Progenitor cell of endocrine pancreas (in vitro differentiated cells): ENCODE measurements around the gene CCDC149. TPM values are rescaled to one million over a fixed set of nuclear protein-coding genes. Genes with fewer than 3 reads are reported as not detected.

ENCODE experiments used
- DNase-seq: peaks from one replicate; pipeline ENCODE4 v3.0.0; 2021; ENCODE audit warnings: low spot score; ENCODE audit not compliant: unreplicated experiment
- H3K27ac Mint-ChIP-seq: 2 replicates; pipeline ENCODE4 v1.8.0; 2021; ENCODE audit warnings: mild to moderate bottlenecking, moderate library complexity, mixed read lengths
- H3K27me3 Mint-ChIP-seq: 2 replicates; pipeline ENCODE4 v1.8.0; 2021; ENCODE audit warnings: mixed read lengths
- H3K36me3 Mint-ChIP-seq: 2 replicates; pipeline ENCODE4 v1.8.0; 2022; ENCODE audit warnings: mixed read lengths; ENCODE audit not compliant: insufficient read depth
- H3K4me1 Mint-ChIP-seq: 2 replicates; pipeline ENCODE4 v1.8.0; 2021; ENCODE audit warnings: low read depth, mixed read lengths
- H3K4me3 Mint-ChIP-seq: 2 replicates; pipeline ENCODE4 v1.8.0; 2021; ENCODE audit warnings: low read depth, mild to moderate bottlenecking, moderate library complexity, mixed read lengths
- H3K9me3 Mint-ChIP-seq: 2 replicates; pipeline ENCODE4 v1.8.0; 2021; ENCODE audit warnings: low read depth, mixed read lengths
- CTCF ChIP-seq: fragments of 200-600 bp; sonication (generic); IDR thresholded peaks from one replicate; pipeline ENCODE4 v1.5.0; 2021; ENCODE audit warnings: antibody characterized with exemption, mild to moderate bottlenecking; ENCODE audit not compliant: unreplicated experiment
- total RNA-seq: library from RNA; stranded (reverse); gene quantifications from 2 replicates; pipeline ENCODE4 v1.2.1, GENCODE V29; 2021

Gene CCDC149
- total RNA-seq, 1 donor from 2014 or later: 13.2 TPM

- Mint-ChIP-seq H3K4me3 (no peak overlapping the region), H3K27me3 (peaks cover 12% of the 10 kb centered on the region), H3K9me3 (peaks cover 7% of the 10 kb centered on the region), H3K27ac (no peak overlapping the region), H3K4me1 (no peaks in the 10 kb centered on the region), H3K36me3 (peaks cover 1% of the 10 kb centered on the region)
- TF ChIP-seq CTCF: no peak
- DNase-seq: no peak
These were observed 129.3 kb downstream of the CCDC149 start for GRCh38 chr4:24783506-24783905.

GRCh38 chr4:24781999-24782745 is 130.7 kb downstream of the CCDC149 start:
- DNase-seq: no peak
- H3K4me1 Mint-ChIP-seq: no peaks in the 10 kb centered on the region
- peaks cover 1% of the 10 kb centered on the region for H3K36me3 Mint-ChIP-seq
- H3K27ac Mint-ChIP-seq: no peak overlapping the region
- H3K9me3 Mint-ChIP-seq: peaks cover 3% of the 10 kb centered on the region
- TF ChIP-seq CTCF: no peak
- no peak overlapping the region for H3K4me3 Mint-ChIP-seq
- peaks cover 17% of the 10 kb centered on the region for H3K27me3 Mint-ChIP-seq

- H3K36me3 Mint-ChIP-seq: no peaks in the 10 kb centered on the region
- no peak for DNase-seq
- H3K4me3 Mint-ChIP-seq: no peak overlapping the region
- no peaks in the 10 kb centered on the region for H3K9me3 Mint-ChIP-seq
- TF ChIP-seq CTCF: no peak
- H3K27ac Mint-ChIP-seq: no peak overlapping the region
- no peaks in the 10 kb centered on the region for H3K4me1 Mint-ChIP-seq
- H3K27me3 Mint-ChIP-seq: peaks cover 17% of the 10 kb centered on the region
These were observed 131.8 kb downstream of the CCDC149 start for GRCh38 chr4:24780936-24781495.

GRCh38 chr4:24778464-24779225 is 134.2 kb downstream of the CCDC149 start:
- peaks cover 2% of the 10 kb centered on the region for H3K4me1 Mint-ChIP-seq
- TF ChIP-seq CTCF: no peak
- DNase-seq: no peak
- H3K27me3 Mint-ChIP-seq: peaks cover 15% of the 10 kb centered on the region
- H3K9me3 Mint-ChIP-seq: no peaks in the 10 kb centered on the region
- no peak overlapping the region for H3K4me3 Mint-ChIP-seq
- H3K36me3 Mint-ChIP-seq: no peaks in the 10 kb centered on the region
- H3K27ac Mint-ChIP-seq: no peak overlapping the region
